Progenitor cell of endocrine pancreas (in vitro differentiated cells): ENCODE results near the gene ETFB. TPM values are rescaled to one million over a fixed set of nuclear protein-coding genes. Genes with fewer than 3 reads are reported as not detected.
"Not testable (repeated sequence)": the region's sequence is repeated elsewhere in the genome, so short reads cannot be mapped to it uniquely, and the experiment has no call there.

ENCODE experiments used
- DNase-seq: peaks from one replicate; pipeline ENCODE4 v3.0.0; 2021; ENCODE audit warnings: low spot score; ENCODE audit not compliant: unreplicated experiment
- H3K27ac Mint-ChIP-seq: 2 replicates; pipeline ENCODE4 v1.8.0; 2021; ENCODE audit warnings: mild to moderate bottlenecking, moderate library complexity, mixed read lengths
- H3K27me3 Mint-ChIP-seq: 2 replicates; pipeline ENCODE4 v1.8.0; 2021; ENCODE audit warnings: mixed read lengths
- H3K36me3 Mint-ChIP-seq: 2 replicates; pipeline ENCODE4 v1.8.0; 2022; ENCODE audit warnings: mixed read lengths; ENCODE audit not compliant: insufficient read depth
- H3K4me1 Mint-ChIP-seq: 2 replicates; pipeline ENCODE4 v1.8.0; 2021; ENCODE audit warnings: low read depth, mixed read lengths
- H3K4me3 Mint-ChIP-seq: 2 replicates; pipeline ENCODE4 v1.8.0; 2021; ENCODE audit warnings: low read depth, mild to moderate bottlenecking, moderate library complexity, mixed read lengths
- H3K9me3 Mint-ChIP-seq: 2 replicates; pipeline ENCODE4 v1.8.0; 2021; ENCODE audit warnings: low read depth, mixed read lengths
- long read RNA-seq: library from polyadenylated mRNA; unstranded; transcript quantifications from one replicate; pipeline ENCODE4 v2.0.0, GENCODE V29; 2020
- total RNA-seq: library from RNA; stranded (reverse); gene quantifications from 2 replicates; pipeline ENCODE4 v1.2.1, GENCODE V29; 2021
- TF ChIP-seq, protein P1 (sequence below): fragments of 200-600 bp; sonication (generic); IDR thresholded peaks from one replicate; pipeline ENCODE4 v1.5.0; 2021; ENCODE audit warnings: antibody characterized with exemption, mild to moderate bottlenecking; ENCODE audit not compliant: unreplicated experiment

Gene ETFB
- 63.2 and 69.5 TPM in 2 replicates for total RNA-seq
- long read RNA-seq, transcript ETFB-202 (5 exons, 3,551 nt) = minor isoform, 5 of 14 reads
- long read RNA-seq, transcript ETFB-201 (6 exons, 900 nt) = major isoform, 8 of 14 reads
- long read RNA-seq, partial matches to known transcripts = 0 of 14 reads
- long read RNA-seq, other reads (novel, unspliced or antisense) = 1 of 14 reads

DNA sequence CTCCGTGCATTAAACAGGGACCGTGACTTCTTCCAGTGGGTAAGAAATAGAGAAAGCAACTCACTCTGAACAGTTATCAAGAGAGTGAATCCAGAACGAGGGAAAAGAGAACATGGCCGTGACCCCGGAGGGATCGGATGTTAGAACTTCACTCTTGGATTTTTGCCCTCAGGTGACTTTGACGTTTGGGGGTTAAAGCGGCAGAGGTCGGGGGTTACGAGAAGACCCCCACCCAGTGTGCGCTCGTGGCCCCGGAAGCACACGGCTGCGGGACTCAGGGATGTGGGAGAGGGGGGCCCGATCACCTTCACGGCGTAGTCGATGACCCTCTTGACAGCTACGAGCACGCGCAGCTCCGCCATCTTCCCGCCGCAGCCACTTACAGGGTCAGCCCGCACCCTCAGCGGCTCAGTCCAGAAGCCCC is at the start of gene ETFB:
Gene ETFB, minus strand, starts transcription at position 424 of the 424 bp plus-strand sequence. Its CDS starts 62 bp downstream, at position 362.
- H3K36me3 Mint-ChIP-seq = no peaks in the 10 kb centered on the region
- TF ChIP-seq, protein P1, sequence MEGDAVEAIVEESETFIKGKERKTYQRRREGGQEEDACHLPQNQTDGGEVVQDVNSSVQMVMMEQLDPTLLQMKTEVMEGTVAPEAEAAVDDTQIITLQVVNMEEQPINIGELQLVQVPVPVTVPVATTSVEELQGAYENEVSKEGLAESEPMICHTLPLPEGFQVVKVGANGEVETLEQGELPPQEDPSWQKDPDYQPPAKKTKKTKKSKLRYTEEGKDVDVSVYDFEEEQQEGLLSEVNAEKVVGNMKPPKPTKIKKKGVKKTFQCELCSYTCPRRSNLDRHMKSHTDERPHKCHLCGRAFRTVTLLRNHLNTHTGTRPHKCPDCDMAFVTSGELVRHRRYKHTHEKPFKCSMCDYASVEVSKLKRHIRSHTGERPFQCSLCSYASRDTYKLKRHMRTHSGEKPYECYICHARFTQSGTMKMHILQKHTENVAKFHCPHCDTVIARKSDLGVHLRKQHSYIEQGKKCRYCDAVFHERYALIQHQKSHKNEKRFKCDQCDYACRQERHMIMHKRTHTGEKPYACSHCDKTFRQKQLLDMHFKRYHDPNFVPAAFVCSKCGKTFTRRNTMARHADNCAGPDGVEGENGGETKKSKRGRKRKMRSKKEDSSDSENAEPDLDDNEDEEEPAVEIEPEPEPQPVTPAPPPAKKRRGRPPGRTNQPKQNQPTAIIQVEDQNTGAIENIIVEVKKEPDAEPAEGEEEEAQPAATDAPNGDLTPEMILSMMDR = no peak
- peaks cover 9% of the 10 kb centered on the region for H3K27me3 Mint-ChIP-seq
- peaks cover 38% of the 10 kb centered on the region for H3K4me1 Mint-ChIP-seq
- no peaks in the 10 kb centered on the region for H3K9me3 Mint-ChIP-seq
- peak within 1 kb of the TSS; percentile 96 for H3K4me3 Mint-ChIP-seq
- H3K27ac Mint-ChIP-seq = peak within 1 kb of the TSS; percentile 100
- DNase-seq = no peak

DNA sequence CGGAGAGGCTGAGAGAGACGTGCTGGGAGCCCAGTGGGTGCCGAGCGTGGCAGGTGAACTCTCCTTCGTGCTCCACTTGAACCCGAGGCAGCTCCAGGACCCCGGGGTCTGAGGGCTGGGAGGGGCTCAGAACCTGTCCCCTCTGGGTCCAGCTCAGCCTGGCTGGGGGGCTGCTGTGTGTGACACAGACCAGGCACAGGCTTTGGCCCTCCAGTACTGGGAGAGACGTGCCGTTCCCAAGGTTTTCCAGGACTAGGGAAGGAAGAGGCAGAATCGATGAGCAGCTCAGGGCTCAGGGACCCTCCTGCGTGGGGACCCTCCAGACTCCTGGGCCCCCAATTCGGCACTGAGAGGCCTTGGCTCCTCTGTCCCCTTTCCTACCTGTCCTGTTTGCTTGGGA is 49.0 kb upstream of the ETFB start:
- H3K9me3 Mint-ChIP-seq = no peaks in the 10 kb centered on the region
- no peak overlapping the region for H3K4me3 Mint-ChIP-seq
- no peaks in the 10 kb centered on the region for H3K4me1 Mint-ChIP-seq
- TF ChIP-seq, protein P1 = no peak
- no peak overlapping the region for H3K27ac Mint-ChIP-seq
- DNase-seq = no peak
- H3K27me3 Mint-ChIP-seq = peaks cover 14% of the 10 kb centered on the region
- no peaks in the 10 kb centered on the region for H3K36me3 Mint-ChIP-seq

DNA sequence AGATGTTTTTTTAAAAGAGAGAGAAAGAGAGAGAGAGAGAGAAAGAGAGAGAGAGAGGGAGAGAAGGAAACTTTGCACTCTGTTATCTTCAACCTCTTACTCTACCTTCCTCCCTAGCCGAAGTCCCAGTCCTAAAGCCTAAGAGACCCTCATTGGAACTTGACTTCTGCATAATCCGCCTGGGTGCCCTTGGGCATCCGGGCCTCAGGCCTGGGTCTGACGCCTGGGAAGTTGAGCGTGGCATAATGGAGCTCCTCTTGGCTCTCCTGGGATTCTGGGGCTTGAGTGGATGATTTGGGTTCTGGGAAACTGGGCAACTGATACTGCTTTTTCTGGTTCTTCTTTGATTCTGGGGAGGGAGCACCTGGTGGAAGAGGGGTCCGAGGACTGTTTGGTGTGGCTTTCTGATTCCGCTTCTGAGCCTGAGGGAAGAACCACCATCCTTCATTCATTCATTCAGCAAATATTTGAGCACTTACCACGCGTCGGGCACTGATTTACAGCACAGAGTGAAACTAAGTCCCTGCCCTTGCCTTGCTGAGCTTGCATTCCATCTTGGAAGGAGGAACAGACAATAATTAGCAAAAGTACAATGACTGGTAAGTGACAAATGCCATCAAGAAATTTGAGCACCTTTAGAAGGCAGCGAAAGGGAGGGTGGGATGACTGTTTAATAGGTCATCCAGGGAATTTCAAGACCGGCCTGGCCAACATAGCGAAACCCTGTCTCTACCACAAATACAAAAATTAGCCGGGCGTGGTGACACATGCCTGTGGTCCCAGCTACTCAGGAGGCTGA is 45.0 kb upstream of the ETFB start:
- Mint-ChIP-seq H3K36me3 (no peaks in the 10 kb centered on the region), H3K4me3 (no peak overlapping the region), H3K9me3 (no peaks in the 10 kb centered on the region), H3K27me3 (no peaks in the 10 kb centered on the region), H3K27ac (no peak overlapping the region), H3K4me1 (no peaks in the 10 kb centered on the region)
- no peak for DNase-seq
- TF ChIP-seq, protein P1 = no peak

DNA sequence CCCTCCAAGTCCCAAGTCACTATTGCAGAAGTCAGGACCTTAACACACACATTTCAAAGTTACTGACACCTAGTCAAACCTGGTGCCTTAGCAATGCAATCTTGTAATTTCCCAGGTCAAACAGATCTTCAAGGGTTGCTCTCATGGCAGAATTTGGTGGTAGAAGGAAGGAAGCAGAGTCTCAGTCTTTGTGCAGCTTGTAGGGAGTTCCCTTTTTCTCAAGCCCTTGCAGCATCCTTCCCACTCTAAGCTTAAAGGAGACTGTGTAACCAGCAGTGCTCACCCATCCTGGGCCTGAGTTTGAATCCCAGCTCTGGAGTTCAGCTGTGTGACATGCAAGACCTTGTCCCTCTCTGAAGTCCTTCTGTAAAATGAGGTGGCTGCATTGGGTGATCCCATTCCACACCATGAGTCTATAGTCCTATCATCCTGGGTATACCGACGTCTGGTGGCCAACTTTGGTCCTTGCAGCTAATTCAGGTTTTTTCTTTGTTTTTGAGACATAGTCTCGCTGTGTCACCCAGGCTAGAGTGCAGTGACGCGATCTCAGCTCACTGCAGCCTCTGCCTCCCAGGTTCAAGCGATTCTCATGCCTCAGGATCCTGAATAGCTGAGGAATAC is 41.4 kb upstream of the ETFB start:
- no peak for DNase-seq
- Mint-ChIP-seq H3K36me3 (peaks cover 8% of the 10 kb centered on the region), H3K4me1 (no peaks in the 10 kb centered on the region), H3K27ac (no peak overlapping the region), H3K4me3 (no peak overlapping the region), H3K27me3 (no peaks in the 10 kb centered on the region), H3K9me3 (peaks cover 10% of the 10 kb centered on the region)
- TF ChIP-seq, protein P1 = peak; percentile 58

DNA sequence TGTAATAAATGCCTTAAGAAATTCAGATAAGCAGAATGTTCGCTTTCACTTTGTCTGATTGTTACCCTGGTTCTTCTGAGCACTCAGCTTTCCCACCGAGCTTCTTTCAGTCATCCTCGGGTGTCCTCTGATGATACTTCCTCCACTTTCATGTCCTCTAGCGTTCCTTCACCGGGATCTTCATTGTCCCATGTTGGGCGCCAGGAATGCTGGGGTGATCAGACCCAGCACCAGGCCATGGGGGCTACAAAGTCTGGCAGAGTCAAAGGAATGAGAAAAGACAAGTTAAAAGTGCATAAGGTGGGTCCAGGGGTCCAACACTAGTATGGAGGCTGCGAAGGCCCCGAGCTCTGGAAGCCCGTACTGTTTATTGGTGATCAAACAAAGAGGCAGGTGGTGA is 35.9 kb upstream of the ETFB start:
- no peak overlapping the region for H3K27ac Mint-ChIP-seq
- peaks cover 18% of the 10 kb centered on the region for H3K9me3 Mint-ChIP-seq
- H3K4me3 Mint-ChIP-seq = no peak overlapping the region
- H3K4me1 Mint-ChIP-seq = no peaks in the 10 kb centered on the region
- peaks cover 12% of the 10 kb centered on the region for H3K36me3 Mint-ChIP-seq
- no peaks in the 10 kb centered on the region for H3K27me3 Mint-ChIP-seq
- TF ChIP-seq, protein P1 = no peak
- no peak for DNase-seq

DNA sequence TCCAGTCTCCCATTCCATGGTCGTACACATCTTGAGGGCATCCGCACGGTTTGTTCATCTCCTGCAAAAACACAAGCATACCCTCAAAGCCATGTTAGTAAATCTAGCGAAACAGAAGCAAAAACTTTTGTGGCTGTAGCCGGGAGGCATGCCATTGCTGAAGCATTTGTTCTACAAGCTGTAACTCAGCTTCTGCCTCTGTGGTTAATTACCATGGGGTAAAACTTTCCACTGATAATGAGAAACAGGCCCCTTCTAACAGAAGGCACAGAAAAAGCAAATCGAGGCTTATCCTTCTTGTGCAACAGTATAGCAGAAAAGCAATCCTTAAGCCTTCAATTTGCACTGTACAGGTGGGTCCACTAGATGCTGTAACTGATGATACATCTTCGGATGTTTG is 33.7 kb upstream of the ETFB start:
- DNase-seq, H3K4me1 Mint-ChIP-seq, H3K4me3 Mint-ChIP-seq, H3K27ac Mint-ChIP-seq, H3K27me3 Mint-ChIP-seq: not testable (repeated sequence)
- peaks cover 18% of the 10 kb centered on the region for H3K9me3 Mint-ChIP-seq
- H3K36me3 Mint-ChIP-seq = peaks cover 12% of the 10 kb centered on the region
